Stimulated activated CD4-positive, alpha-beta T cell treated with anti-CD3 and anti-CD28 coated beads, Interleukin-2, amount 100 ng/mL, for 4 hours (primary cell): ENCODE results near the gene MUCL3.
A peak's percentile ranks its signal among the peaks of the same experiment; 100 is the strongest.
"Not testable (repeated sequence)": the region's sequence is repeated elsewhere in the genome, so short reads cannot be mapped to it uniquely, and the experiment has no call there.

ENCODE experiments used
- DNase-seq: peaks from one replicate; pipeline ENCODE4 v3.0.0-alpha.2; 2020; ENCODE audit warnings: low read depth

MUCL3 gene

DNA sequence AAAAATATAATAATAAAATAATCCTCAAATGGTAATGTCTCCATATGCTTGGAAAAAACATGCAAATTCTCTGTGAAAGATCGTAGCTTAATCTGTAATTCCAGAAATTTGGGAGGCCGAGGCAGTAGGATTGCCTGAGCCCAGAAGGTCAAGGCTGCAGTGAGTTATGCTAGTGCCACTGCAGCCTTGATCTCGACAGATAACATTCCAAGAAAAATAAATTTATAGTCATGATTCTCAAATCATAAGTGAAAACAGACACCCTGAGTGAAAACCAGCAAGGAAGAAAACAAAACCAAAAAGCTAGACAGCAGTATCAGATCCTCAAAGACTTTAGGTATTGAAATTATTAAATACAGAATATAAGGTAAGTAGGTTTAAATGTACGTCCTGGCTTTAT is 38.9 kb downstream of the MUCL3 start:
- no peak for DNase-seq

DNA sequence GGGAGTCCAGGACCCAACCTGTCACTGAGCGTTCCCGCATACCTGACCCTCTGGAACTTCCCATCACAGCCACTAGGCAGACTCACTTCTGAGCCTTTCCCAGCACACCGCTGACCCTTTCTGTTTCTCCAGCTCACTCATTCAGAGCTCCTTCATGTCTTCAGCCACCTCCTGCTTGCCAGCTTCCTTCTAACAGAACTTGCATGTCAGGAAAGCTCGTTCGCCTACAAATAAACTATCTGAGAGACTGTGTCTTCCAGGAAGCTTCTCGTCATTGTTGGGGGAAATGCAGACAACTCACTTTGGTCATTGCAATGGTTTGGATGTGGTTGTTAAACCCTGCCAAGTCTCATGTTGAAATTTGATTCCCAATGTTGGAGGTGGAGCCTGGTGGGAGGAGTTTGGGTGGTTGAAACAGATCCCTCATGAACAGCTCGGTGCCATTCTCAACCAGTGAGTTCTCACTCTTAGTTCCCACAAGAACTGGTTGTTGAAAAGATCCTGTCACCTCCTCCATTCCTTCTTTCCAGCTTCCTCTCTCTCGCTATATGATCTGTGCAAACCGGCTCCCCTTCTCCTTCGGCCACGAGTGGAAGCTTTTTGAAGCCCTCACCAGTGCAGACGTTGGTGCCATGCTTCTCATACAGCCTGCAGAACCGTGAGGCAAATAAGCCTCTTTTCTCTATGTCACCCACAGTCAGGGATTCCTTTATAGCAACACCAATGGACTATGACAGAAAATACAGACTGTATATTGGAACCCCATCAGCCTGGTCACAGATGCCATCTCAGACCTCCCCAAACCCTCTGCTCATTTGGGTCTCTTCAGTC is 41.4 kb downstream of the MUCL3 start:
- DNase-seq, result no peak

DNA sequence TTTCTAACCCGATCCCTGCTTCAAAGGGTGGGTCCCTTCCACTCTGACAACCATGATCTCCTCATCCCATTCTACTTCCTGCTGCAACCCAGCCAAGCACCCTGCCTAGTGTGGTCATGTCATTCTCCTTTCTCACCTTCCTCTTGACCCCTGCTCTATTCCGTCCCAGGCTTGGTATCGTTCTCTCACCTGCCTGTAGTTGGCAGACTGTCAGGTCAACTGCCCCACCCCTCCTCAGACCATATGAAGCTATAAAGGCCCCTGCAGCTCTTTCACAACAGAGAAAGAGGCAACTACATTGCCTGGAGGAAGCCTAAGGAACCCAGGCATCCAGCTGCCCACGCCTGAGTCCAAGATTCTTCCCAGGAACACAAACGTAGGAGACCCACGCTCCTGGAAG is 42.7 kb downstream of the MUCL3 start, which contains the start of gene MUC21:
MUC21 (plus strand) TSS at position 280 of the 400 bp plus-strand sequence. CDS start 241 bp downstream, outside the sequence.
- no peak for DNase-seq

DNA sequence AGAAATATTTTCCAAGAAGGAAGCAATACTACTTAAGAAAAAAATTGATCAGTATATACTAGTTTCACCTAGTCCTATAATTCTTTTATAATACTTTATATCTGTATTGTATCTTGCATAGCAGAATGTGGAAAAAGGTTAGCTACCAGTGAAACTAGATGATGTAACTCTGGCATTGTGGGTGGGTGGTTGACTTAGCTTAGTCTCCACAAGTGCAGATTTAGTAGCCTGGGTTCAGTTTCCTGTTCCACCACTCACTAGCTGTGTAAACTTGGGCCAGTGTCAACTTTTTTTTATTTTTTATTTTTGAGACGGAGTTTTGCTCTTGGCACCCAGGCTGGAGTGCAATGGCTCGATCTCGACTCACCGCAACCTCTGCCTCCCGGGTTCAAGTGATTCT is 44.7 kb downstream of the MUCL3 start:
- DNase-seq, result no peak

DNA sequence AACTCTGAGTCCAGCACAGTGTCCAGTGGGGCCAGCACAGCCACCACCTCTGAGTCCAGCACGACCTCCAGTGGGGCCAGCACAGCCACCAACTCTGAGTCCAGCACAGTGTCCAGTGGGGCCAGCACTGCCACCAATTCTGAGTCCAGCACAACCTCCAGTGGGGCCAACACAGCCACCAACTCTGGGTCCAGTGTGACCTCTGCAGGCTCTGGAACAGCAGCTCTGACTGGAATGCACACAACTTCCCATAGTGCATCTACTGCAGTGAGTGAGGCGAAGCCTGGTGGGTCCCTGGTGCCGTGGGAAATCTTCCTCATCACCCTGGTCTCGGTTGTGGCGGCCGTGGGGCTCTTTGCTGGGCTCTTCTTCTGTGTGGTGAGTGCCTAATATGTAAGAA is 46.5 kb downstream of the MUCL3 start:
- DNase-seq, result no peak

DNA sequence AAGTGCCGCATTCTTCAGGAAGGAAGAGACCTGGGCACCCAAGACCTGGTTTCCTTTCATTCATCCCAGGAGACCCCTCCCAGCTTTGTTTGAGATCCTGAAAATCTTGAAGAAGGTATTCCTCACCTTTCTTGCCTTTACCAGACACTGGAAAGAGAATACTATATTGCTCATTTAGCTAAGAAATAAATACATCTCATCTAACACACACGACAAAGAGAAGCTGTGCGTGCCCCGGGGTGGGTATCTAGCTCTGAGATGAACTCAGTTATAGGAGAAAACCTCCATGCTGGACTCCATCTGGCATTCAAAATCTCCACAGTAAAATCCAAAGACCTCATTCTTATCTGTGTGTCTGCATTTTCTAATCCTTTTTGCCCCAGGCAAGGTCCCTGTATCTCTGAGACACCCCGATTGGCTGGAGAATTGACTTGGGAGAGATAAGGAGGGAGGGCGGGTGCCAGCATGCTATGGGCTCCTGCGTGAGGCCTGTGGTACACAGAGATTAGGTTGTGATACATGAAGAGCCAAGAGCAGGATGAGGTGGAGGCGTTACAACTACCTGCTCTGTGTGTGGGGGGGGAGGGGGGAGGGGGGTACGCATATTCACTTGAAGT is 47.5 kb downstream of the MUCL3 start:
- DNase-seq, result no peak

DNA sequence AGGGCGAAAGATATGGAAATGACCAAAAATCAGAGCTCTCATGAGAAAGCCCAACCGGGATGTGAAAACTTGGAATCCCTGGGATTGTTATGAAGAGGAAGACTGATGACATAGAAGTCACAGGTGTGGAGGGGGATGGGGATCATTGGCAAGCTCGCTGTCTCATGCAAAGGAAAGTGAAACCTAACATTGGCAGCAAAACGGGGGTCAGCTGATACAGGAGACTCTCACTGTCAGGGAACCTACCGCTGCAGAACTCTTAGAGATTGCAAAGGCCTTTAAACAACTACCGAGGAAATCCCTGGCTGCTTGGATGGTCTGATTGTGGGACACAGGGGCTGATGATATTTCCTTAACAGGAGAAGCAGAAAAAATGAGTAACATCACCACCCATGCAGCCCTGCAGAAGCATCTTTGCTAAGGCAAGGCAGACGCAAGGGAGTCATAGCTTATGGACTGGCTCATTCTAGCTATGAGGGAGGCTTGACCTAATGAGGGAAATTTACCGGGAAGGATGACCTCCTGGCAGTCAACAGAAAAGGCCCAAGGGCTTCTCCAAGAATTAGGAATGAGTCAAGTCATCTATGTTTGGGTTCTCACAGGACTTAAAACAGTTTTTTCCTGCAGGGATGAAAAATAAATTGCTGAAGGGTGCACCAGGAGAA is 49.8 kb downstream of the MUCL3 start:
- peak; percentile 8 for DNase-seq

DNA sequence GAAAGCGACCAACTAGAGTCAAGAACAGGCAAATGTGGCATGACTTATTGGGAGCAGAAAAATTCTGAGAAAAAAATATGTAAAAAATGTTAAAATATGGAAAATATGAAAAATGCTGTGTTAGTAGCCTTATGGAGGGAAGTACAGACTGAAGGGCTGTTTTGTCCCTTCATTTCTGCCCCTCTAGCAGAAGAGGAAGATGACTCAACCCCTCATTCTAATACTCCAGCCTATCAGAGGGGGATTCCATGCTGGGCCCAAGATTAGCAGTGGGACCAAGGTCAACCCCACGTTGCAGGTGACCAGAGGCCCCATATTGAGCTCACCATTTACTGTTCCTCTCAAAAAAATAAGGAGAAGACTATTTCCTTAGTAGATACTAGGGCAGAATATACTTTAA is 51.1 kb downstream of the MUCL3 start:
- no peak for DNase-seq

DNA sequence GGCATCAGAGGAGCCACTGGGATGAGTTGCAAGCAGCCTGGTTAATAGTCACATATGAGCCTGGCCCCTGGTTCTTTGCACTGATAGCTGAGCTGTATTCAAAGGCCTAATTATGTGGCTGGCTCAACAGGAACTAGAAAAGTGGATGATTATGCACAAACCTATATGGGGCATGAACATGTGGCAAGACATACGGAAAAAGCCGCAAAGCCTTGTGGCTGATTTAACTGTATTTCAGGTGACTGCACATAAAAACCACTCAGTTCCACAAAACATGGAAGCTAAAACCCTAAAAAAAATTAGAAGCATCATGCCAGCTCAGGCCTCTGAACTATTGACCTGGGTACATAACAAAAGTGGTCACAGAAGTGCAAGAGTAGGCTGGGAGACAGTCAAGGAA is 56.5 kb downstream of the MUCL3 start:
- DNase-seq, result no peak

DNA sequence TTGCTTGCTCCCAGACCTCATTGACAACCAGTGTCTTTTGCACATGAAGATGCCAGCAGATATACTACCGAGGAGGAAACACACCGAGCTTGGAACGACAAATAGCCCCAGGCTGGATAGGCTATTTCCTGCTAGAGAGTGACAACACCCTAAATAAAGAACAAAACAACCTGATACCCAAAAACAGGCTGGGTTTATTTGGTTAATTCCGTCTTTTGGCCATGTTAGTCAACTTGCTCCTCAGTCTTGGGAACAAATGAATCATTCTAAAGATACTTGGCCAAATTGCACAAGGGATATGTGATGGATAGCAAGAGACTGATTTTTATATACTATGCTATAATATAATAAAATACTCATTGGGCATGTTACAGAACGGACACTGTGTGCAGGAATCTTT is 58.0 kb downstream of the MUCL3 start:
- no peak for DNase-seq

DNA sequence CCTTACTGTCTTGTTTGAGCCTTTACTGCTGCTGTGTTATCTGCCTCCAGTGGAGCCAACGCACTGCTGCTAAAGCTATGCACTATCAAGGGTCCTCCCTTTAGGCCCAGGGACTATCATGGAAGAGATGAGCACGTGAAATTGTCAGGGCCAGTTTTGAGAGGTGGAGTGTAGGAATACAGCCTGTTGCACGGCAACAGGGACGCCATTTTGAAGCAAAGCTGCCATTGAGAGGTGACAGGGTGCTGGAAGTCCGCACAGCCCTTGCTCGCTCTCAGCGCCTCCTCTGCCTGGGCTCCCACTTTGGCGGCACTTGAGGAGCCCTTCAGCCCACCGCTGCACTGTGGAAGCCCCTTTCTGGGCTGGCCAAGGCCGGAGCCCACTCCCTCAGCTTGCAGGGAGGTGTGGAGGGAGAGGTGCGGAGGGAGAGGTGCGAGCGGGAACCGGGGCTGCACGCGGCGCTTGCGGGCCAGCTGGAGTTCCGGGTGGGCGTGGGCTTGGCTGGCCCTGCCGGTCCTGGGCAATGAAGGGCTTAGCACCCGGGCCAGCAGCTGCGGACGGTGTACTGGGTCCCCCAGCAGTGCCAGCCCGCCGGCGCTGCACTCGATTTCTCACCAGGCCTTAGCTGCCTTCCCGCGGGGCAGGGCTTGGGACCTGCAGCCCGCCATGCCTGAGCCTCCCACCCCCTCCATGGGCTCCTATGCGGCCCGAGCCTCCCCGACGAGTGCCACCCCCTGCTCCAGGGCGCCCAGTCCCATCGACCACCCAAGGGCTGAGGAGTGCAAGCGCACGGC is 59.5 kb downstream of the MUCL3 start:
- not testable (repeated sequence) for DNase-seq

DNA sequence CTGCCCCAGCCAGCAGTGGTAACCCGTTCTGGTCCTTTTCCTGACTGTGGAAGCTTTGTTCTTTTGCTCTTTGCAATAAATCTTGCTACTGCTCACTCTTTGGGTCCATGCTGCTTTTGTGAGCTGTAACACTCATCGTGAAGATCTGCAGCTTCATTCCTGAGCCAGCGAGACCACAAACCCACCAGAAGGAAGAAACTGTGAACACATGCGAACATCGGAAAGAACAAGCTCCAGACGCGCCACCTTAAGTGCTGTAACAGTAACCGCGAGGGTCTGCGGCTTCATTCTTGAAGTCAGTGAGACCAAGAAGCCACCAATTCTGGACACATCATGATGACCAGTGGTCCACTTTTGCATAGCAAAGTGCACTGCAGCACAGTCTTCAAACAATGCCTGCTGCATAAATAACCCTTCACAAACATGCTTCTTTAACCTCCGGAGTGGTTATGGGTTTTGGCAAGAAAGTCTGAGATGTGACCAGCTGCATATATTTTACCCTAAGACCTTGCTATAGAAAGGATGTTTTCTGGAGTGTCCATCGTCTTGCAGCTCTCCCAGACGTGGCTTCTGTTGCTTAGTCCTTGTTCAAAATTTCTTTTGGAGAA is 60.6 kb downstream of the MUCL3 start:
- DNase-seq, result no peak

DNA sequence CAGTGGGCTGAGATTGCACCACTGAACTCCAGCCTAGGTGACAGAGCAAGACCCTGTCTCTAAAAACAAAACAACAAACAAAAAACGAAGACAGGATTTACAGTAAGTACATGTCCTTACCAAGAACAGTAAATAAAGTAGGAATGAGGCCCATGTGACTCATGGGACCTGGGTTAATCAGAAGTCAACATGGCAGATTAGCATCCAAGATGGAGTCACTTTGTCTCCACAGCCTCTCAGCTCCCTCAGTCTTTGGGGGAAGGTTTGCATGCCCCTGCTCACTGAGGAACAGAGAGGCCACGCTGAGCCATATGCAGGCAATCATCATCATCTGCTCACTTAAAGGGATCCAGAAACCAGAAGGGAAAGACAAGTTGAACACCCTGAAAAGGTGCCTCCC is 61.7 kb downstream of the MUCL3 start:
- no peak for DNase-seq
